ENCODE results near the gene SLC38A1.

DNA sequence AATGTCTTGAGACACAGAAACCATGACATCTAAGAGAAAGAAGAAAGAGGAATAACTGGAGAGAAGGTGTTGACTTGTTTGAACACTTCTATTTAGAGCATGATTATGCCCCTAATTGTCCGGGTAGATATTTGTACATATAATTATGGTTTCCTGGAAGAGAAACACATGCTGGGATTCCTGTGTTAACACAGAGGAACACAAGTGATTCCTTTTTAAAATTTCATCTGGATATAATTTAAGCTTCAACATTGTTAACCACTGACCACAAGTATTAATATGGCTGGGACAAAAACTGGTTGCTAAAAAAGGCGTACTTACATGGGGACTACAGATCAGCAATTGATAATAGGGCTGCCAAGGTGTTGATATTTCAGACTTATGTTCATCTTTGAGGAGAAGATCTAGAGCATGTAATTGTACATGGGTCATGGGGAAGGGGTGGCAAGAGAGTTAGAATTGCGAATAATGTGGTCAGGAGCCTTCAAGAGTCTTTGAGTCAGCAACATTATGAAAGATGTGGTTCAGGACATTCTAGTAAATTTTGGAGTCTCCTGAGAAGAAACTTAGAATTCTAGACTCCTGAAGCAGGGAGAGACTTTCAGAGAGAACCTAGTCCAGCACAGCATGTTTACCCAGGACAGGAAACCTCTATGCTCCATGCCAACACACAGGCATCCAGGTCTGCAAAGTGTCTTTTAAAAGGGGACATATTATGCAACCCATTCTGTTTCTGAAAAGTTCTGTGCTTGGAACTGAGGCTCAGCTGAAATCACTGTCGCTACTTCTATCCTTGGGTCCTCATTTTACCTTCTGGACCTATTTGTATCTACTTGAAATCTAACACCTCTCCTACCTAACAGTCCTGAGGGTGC lies 56.5 kb downstream of the SLC38A1 start:
- TF ChIP-seq, protein P1, sequence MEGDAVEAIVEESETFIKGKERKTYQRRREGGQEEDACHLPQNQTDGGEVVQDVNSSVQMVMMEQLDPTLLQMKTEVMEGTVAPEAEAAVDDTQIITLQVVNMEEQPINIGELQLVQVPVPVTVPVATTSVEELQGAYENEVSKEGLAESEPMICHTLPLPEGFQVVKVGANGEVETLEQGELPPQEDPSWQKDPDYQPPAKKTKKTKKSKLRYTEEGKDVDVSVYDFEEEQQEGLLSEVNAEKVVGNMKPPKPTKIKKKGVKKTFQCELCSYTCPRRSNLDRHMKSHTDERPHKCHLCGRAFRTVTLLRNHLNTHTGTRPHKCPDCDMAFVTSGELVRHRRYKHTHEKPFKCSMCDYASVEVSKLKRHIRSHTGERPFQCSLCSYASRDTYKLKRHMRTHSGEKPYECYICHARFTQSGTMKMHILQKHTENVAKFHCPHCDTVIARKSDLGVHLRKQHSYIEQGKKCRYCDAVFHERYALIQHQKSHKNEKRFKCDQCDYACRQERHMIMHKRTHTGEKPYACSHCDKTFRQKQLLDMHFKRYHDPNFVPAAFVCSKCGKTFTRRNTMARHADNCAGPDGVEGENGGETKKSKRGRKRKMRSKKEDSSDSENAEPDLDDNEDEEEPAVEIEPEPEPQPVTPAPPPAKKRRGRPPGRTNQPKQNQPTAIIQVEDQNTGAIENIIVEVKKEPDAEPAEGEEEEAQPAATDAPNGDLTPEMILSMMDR (IDR thresholded peaks at IDR 0.05; ENCODE audit: low read depth, low read length): no peak
- TF ChIP-seq MYC (IDR thresholded peaks at IDR 0.05; ENCODE audit: low read depth, low read length) (no peak), POLR2A (IDR thresholded peaks at IDR 0.05; ENCODE audit: extremely low read depth, insufficient read length) (no peak)
- TF ChIP-seq, protein P2, sequence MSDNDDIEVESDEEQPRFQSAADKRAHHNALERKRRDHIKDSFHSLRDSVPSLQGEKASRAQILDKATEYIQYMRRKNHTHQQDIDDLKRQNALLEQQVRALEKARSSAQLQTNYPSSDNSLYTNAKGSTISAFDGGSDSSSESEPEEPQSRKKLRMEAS (IDR thresholded peaks at IDR 0.05; ENCODE audit: low read depth, low read length): no peak

Data from NB4 (cell line).